AG04450 (cell line): ENCODE measurements around the gene STIL. TPM values are rescaled to one million over a fixed set of nuclear protein-coding genes. Genes with fewer than 3 reads are reported as not detected.

Experiments used
- CTCF ChIA-PET: fragments of 300-600, 350-600 bp; formaldehyde crosslinking; extraction: SDS; loops from one replicate; lab custom pipeline; 2022; ENCODE audit warnings: antibody characterized with exemption, inconsistent platforms; lab: Charles Lee
- POLR2A ChIA-PET: fragments of 350-600 bp; formaldehyde crosslinking; extraction: SDS; loops from one replicate; lab custom pipeline; 2021; ENCODE audit warnings: antibody characterized with exemption, inconsistent platforms; lab: Yijun Ruan, JAX
- DNase-seq: peaks from one replicate; pipeline ENCODE4 v3.0.0-alpha.2; 2011; ENCODE audit warnings: low read depth, low spot score
- H3K27ac ChIP-seq: one replicate; pipeline ENCODE4 v1.5.1; 2012; ENCODE audit warnings: low read depth, low read length, control low read depth
- H3K27me3 ChIP-seq: one replicate; pipeline ENCODE4 v1.6.0; 2012; ENCODE audit warnings: low read length; ENCODE audit not compliant: control insufficient read depth, insufficient read depth
- H3K4me3 ChIP-seq: 2 replicates; pipeline ENCODE4 v1.5.1; 2011; ENCODE audit warnings: mild to moderate bottlenecking, low read depth, low read length, control low read depth
- H3K9me3 ChIP-seq: 2 replicates; pipeline ENCODE4 v1.5.1; 2012; ENCODE audit warnings: low read length; ENCODE audit not compliant: control insufficient read depth, insufficient read depth
- CTCF ChIP-seq: IDR thresholded peaks from 2 replicates; pipeline ENCODE4 v1.5.1; 2011; ENCODE audit warnings: low read depth, low read length, control low read depth, inconsistent platforms
- polyA minus RNA-seq: library from RNA; depleted of rRNA, polyadenylated mRNA; stranded (reverse); fragments of >200 nt; gene quantifications from 2 replicates; pipeline ENCODE4 v1.2.3, GENCODE V29; 2011; rRNA and poly(A)+ RNA removed
- polyA plus RNA-seq: library from polyadenylated mRNA; depleted of rRNA; stranded (reverse); fragments of >200 nt; gene quantifications from 2 replicates; pipeline ENCODE4 v1.2.3, GENCODE V29; 2011; rRNA removed

STIL gene
- polyA plus RNA-seq: 3.5 and 6.4 TPM in 2 replicates
- 8.7 and 16.9 TPM in 2 replicates for polyA minus RNA-seq

GRCh38 chr1:47313915-47314664 is at the start of gene STIL:
Gene STIL (minus strand): TSS chr1:47314147. CDS start chr1:47310319, 3,828 bp downstream.
- peak within 1 kb of the TSS; percentile 87 for H3K4me3 ChIP-seq
- H3K27ac ChIP-seq: peak within 1 kb of the TSS; percentile 87
- ChIA-PET POLR2A (interaction anchor here (0.7 to 1.3 kb wide), 3 partner anchors 20 to 29 kb away, joined by 3 to 23 read pairs (median 3); partner anchors contain the start of gene CMPK1), CTCF (interaction anchor here (1.0 to 3.2 kb wide), 5 partner anchors 9 to 397 kb away, joined by 3 to 12 read pairs (median 3); no protein-coding TSS in a partner anchor)
- no peaks in the 10 kb centered on the region for H3K27me3 ChIP-seq
- peak; percentile 98 for DNase-seq
- H3K9me3 ChIP-seq: no peaks in the 10 kb centered on the region
- no peak for TF ChIP-seq CTCF

GRCh38 chr1:47362828-47363227 is 48.9 kb upstream of the STIL start:
- no peak for TF ChIP-seq CTCF
- H3K27ac ChIP-seq: no peak overlapping the region
- H3K4me3 ChIP-seq: no peak overlapping the region
- POLR2A ChIA-PET: no interaction called here
- CTCF ChIA-PET: no interaction called here
- DNase-seq: no peak
- no peaks in the 10 kb centered on the region for H3K27me3 ChIP-seq
- no peaks in the 10 kb centered on the region for H3K9me3 ChIP-seq

- no peak overlapping the region for H3K27ac ChIP-seq
- no peak for TF ChIP-seq CTCF
- CTCF ChIA-PET: interaction anchor here (0.7 to 1.7 kb wide), 3 partner anchors 16 to 364 kb away, joined by 4 read pairs; no protein-coding TSS in a partner anchor
- H3K9me3 ChIP-seq: no peaks in the 10 kb centered on the region
- no peak overlapping the region for H3K4me3 ChIP-seq
- no peak for DNase-seq
- POLR2A ChIA-PET: no interaction called here
- no peaks in the 10 kb centered on the region for H3K27me3 ChIP-seq
Observed at GRCh38 chr1:47361380-47361779, 47.4 kb upstream of the STIL start.

- no peak for DNase-seq
- TF ChIP-seq CTCF: no peak
Observed at GRCh38 chr1:47351305-47351704, 37.4 kb upstream of the STIL start.

GRCh38 chr1:47348246-47348645 is 34.3 kb upstream of the STIL start:
- Histone ChIP-seq H3K9me3 (no peaks in the 10 kb centered on the region), H3K27ac (no peak overlapping the region), H3K27me3 (no peaks in the 10 kb centered on the region), H3K4me3 (no peak overlapping the region)
- ChIA-PET CTCF (interaction anchor here (0.8 to 2.3 kb wide), 4 partner anchors 10 to 89 kb away, joined by 3 to 8 read pairs (median 4); partner anchors contain the start of genes CMPK1 and FOXD2), POLR2A (no interaction called here)
- no peak for DNase-seq
- TF ChIP-seq CTCF: no peak

More at GRCh38 chr1:47351305-47351704, 37.4 kb upstream of the STIL start:
- H3K27me3 ChIP-seq: no peaks in the 10 kb centered on the region
- H3K4me3 ChIP-seq: no peak overlapping the region
- H3K27ac ChIP-seq: peak overlapping the region; percentile 3
- POLR2A ChIA-PET: no interaction called here
- H3K9me3 ChIP-seq: no peaks in the 10 kb centered on the region
- CTCF ChIA-PET: interaction anchor here (0.6 kb wide), 1 partner anchor 72 kb away, joined by 3 read pairs; no protein-coding TSS in a partner anchor
